ENCODE data around the gene LNP1.

LNP1 gene

GRCh38 chr3:100492059-100493006 lies 91.0 kb downstream of the LNP1 start, which contains the start of gene TMEM45A:
TSS of gene TMEM45A (plus strand) at chr3:100492619. CDS start at chr3:100555212, 62,593 bp downstream.
- Mint-ChIP-seq H3K9me3 (peaks cover 10% of the 10 kb centered on the region), H3K27ac (peak within 1 kb of the TSS; percentile 73), H3K4me1 (peaks cover 17% of the 10 kb centered on the region), H3K36me3 (ENCODE audit: low read depth) (peaks cover 6% of the 10 kb centered on the region), H3K27me3 (ENCODE audit: low read depth, poor library complexity) (peaks cover 31% of the 10 kb centered on the region), H3K4me3 (peak within 1 kb of the TSS; percentile 94)
- no peak for TF ChIP-seq CTCF (IDR thresholded peaks at IDR 0.05)
- peak; percentile 96 for DNase-seq

GRCh38 chr3:100496711-100497261 lies 95.4 kb downstream of the LNP1 start:
- Mint-ChIP-seq H3K27me3 (ENCODE audit: low read depth, poor library complexity) (peaks cover 11% of the 10 kb centered on the region), H3K4me3 (no peak overlapping the region), H3K9me3 (peaks cover 6% of the 10 kb centered on the region), H3K4me1 (peaks cover 18% of the 10 kb centered on the region), H3K27ac (no peak overlapping the region), H3K36me3 (ENCODE audit: low read depth) (peaks cover 27% of the 10 kb centered on the region)
- no peak for DNase-seq
- no peak for TF ChIP-seq CTCF (IDR thresholded peaks at IDR 0.05)

GRCh38 chr3:100499651-100500050 lies 98.3 kb downstream of the LNP1 start:
- peaks cover 45% of the 10 kb centered on the region for H3K36me3 Mint-ChIP-seq (ENCODE audit: low read depth)
- TF ChIP-seq CTCF (IDR thresholded peaks at IDR 0.05) = no peak
- H3K4me1 Mint-ChIP-seq = peaks cover 11% of the 10 kb centered on the region
- H3K4me3 Mint-ChIP-seq = no peak overlapping the region
- no peak overlapping the region for H3K27ac Mint-ChIP-seq
- H3K27me3 Mint-ChIP-seq (ENCODE audit: low read depth, poor library complexity) = peaks cover 7% of the 10 kb centered on the region
- peaks cover 21% of the 10 kb centered on the region for H3K9me3 Mint-ChIP-seq
- no peak for DNase-seq

- Mint-ChIP-seq H3K4me1 (peaks cover 5% of the 10 kb centered on the region), H3K36me3 (ENCODE audit: low read depth) (peaks cover 47% of the 10 kb centered on the region), H3K4me3 (no peak overlapping the region), H3K27me3 (ENCODE audit: low read depth, poor library complexity) (peaks cover 4% of the 10 kb centered on the region), H3K27ac (peak overlapping the region; percentile 41), H3K9me3 (peaks cover 29% of the 10 kb centered on the region)
- TF ChIP-seq CTCF (IDR thresholded peaks at IDR 0.05) = no peak
- DNase-seq = no peak
Measured at GRCh38 chr3:100500320-100500880, 99.1 kb downstream of the LNP1 start.

- Mint-ChIP-seq H3K27me3 (ENCODE audit: low read depth, poor library complexity) (peaks cover 3% of the 10 kb centered on the region), H3K9me3 (peaks cover 59% of the 10 kb centered on the region)
- no peak for TF ChIP-seq CTCF (IDR thresholded peaks at IDR 0.05)
Measured at GRCh38 chr3:100503448-100503847, 102.1 kb downstream of the LNP1 start.

More at GRCh38 chr3:100503448-100503847, 102.1 kb downstream of the LNP1 start:
- DNase-seq = no peak
- peaks cover 72% of the 10 kb centered on the region for H3K36me3 Mint-ChIP-seq (ENCODE audit: low read depth)
- H3K4me3 Mint-ChIP-seq = no peak overlapping the region
- H3K27ac Mint-ChIP-seq = no peak overlapping the region
- H3K4me1 Mint-ChIP-seq = peaks cover 5% of the 10 kb centered on the region

Data from nephron progenitor cell (in vitro differentiated cells).